HG03108 (cell line): ENCODE results near the gene DIPK1A.
A peak's percentile ranks its signal among the peaks of the same experiment; 100 is the strongest.

Source experiments
- ATAC-seq: cut with Tn5 transposase; IDR thresholded peaks from one replicate; pipeline ENCODE4 v1.9.1; 2021; ENCODE audit warnings: moderate library complexity; ENCODE audit not compliant: unreplicated experiment

DIPK1A gene

GRCh38 chr1:92881391-92881790 lies 79.9 kb downstream of the DIPK1A start:
- ATAC-seq = no peak

- no peak for ATAC-seq
These were observed 81.8 kb downstream of the DIPK1A start for GRCh38 chr1:92879316-92879968.

GRCh38 chr1:92877792-92878191 lies 83.5 kb downstream of the DIPK1A start:
- ATAC-seq = no peak

- no peak for ATAC-seq
These were observed 84.1 kb downstream of the DIPK1A start for GRCh38 chr1:92877081-92877711.

- ATAC-seq = no peak
These were observed 84.9 kb downstream of the DIPK1A start for GRCh38 chr1:92876351-92876750.

GRCh38 chr1:92874987-92875386 lies 86.3 kb downstream of the DIPK1A start:
- ATAC-seq = no peak

GRCh38 chr1:92872719-92873118 lies 88.5 kb downstream of the DIPK1A start:
- ATAC-seq = no peak

GRCh38 chr1:92870591-92870990 lies 90.7 kb downstream of the DIPK1A start:
- no peak for ATAC-seq

- ATAC-seq = no peak
These were observed 97.1 kb downstream of the DIPK1A start for GRCh38 chr1:92864131-92864530.

- no peak for ATAC-seq
These were observed 98.7 kb downstream of the DIPK1A start for GRCh38 chr1:92862605-92863004.

GRCh38 chr1:92859400-92860039 lies 101.7 kb downstream of the DIPK1A start:
- ATAC-seq = no peak

GRCh38 chr1:92858564-92859399 lies 102.5 kb downstream of the DIPK1A start:
- peak; percentile 72 for ATAC-seq

GRCh38 chr1:92857817-92858216 lies 103.4 kb downstream of the DIPK1A start:
- ATAC-seq = no peak

GRCh38 chr1:92855236-92855635 lies 106.0 kb downstream of the DIPK1A start:
- ATAC-seq = no peak

GRCh38 chr1:92854101-92854785 lies 107.0 kb downstream of the DIPK1A start:
- ATAC-seq = no peak

GRCh38 chr1:92853299-92853698 lies 108.0 kb downstream of the DIPK1A start:
- ATAC-seq = no peak

GRCh38 chr1:92851729-92852128 lies 109.5 kb downstream of the DIPK1A start:
- ATAC-seq = no peak

- ATAC-seq = no peak
These were observed 111.2 kb downstream of the DIPK1A start for GRCh38 chr1:92850019-92850418.

- no peak for ATAC-seq
These were observed 113.1 kb downstream of the DIPK1A start for GRCh38 chr1:92848201-92848600.

- no peak for ATAC-seq
These were observed 115.4 kb downstream of the DIPK1A start for GRCh38 chr1:92845908-92846307.

- ATAC-seq = no peak
These were observed 116.8 kb downstream of the DIPK1A start for GRCh38 chr1:92844439-92844838.
